HFFc6 (cell line): ENCODE measurements around the gene JUP. TPM values are rescaled to one million over a fixed set of nuclear protein-coding genes. Genes with fewer than 3 reads are reported as not detected.

ENCODE experiments used
- DNase-seq: peaks from one replicate; pipeline ENCODE4 v3.0.0-alpha.2; 2018
- H3K27ac Mint-ChIP-seq: 2 replicates; pipeline ENCODE4 v1.8.0; 2020; ENCODE audit warnings: mild to moderate bottlenecking, mixed read lengths
- H3K27me3 Mint-ChIP-seq: 2 replicates; pipeline ENCODE4 v1.8.0; 2021; ENCODE audit warnings: mild to moderate bottlenecking, moderate library complexity, mixed read lengths; ENCODE audit not compliant: insufficient read depth
- H3K36me3 Mint-ChIP-seq: 2 replicates; pipeline ENCODE4 v1.8.0; 2021; ENCODE audit warnings: low read depth, mixed read lengths
- H3K4me1 Mint-ChIP-seq: 2 replicates; pipeline ENCODE4 v1.8.0; 2020; ENCODE audit warnings: low read depth, mixed read lengths
- H3K4me3 Mint-ChIP-seq: 2 replicates; pipeline ENCODE4 v1.8.0; 2020; ENCODE audit warnings: mild to moderate bottlenecking, moderate library complexity, mixed read lengths
- H3K9me3 Mint-ChIP-seq: 2 replicates; pipeline ENCODE4 v1.8.0; 2020; ENCODE audit warnings: mild to moderate bottlenecking, mixed read lengths
- total RNA-seq, 6 experiments: library from RNA; stranded (reverse); fragmentation: NEBNext Ultra II Directional; extraction: Animal tissue kit (Norgen Biotek cat#: 25700); gene quantifications; 2 replicates in 1 of 6; 3 replicates in 5 of 6; pipeline ENCODE4 v1.2.3, GENCODE V29; 2021
- TF ChIP-seq, protein P1 (sequence below): fragments of 200-600 bp; sonication (generic); IDR thresholded peaks from 2 replicates; pipeline ENCODE4 v1.5.0; 2021; ENCODE audit warnings: antibody characterized with exemption, mild to moderate bottlenecking

Gene JUP
- total RNA-seq, 6 experiments from 2014 or later, result 1.5 to 9.1 (median 1.9) TPM

DNA sequence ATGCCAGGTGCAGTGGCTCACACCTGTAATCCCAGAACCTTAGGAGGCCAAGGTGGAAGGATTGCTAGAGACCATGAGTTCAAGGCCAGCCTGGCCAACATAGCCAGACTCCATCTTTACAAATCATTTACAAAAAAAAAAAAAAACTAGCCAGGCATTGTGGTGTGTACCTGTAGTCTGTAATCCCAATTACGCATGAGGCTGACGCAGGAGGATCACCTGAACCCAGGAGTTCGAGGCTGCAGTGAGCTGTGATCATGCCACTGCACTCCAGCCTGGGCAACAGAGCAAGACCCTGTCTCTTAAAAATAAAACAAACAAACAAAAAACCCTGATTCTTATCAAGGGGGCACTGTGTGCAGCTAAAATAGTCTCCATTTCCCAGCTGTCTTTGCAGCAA, 35.2 kb downstream of the JUP start:
- no peaks in the 10 kb centered on the region for H3K4me1 Mint-ChIP-seq
- TF ChIP-seq, protein P1, sequence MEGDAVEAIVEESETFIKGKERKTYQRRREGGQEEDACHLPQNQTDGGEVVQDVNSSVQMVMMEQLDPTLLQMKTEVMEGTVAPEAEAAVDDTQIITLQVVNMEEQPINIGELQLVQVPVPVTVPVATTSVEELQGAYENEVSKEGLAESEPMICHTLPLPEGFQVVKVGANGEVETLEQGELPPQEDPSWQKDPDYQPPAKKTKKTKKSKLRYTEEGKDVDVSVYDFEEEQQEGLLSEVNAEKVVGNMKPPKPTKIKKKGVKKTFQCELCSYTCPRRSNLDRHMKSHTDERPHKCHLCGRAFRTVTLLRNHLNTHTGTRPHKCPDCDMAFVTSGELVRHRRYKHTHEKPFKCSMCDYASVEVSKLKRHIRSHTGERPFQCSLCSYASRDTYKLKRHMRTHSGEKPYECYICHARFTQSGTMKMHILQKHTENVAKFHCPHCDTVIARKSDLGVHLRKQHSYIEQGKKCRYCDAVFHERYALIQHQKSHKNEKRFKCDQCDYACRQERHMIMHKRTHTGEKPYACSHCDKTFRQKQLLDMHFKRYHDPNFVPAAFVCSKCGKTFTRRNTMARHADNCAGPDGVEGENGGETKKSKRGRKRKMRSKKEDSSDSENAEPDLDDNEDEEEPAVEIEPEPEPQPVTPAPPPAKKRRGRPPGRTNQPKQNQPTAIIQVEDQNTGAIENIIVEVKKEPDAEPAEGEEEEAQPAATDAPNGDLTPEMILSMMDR, result no peak
- no peak overlapping the region for H3K4me3 Mint-ChIP-seq
- no peaks in the 10 kb centered on the region for H3K36me3 Mint-ChIP-seq
- peaks cover 18% of the 10 kb centered on the region for H3K27me3 Mint-ChIP-seq
- no peak for DNase-seq
- H3K9me3 Mint-ChIP-seq, result no peaks in the 10 kb centered on the region
- no peak overlapping the region for H3K27ac Mint-ChIP-seq

DNA sequence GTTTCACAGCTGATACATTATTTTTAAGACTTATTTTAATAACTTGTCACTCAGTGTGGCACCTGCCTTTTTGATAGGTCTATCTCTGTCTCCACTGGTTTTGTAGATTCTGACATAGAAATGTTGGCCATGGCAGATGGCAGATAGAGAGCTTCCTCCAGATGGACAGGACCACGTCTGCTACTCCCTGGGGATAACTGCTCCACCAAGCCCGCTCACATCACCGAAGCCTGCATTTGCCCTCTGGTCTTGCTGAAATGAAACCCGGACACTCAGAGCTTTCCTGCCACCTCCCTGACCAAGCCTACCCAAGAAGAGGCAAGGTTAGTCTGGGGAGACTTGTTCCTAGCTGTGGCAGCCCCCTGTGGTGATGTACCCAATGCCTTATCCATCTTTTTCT, 35.6 kb downstream of the JUP start:
- H3K27ac Mint-ChIP-seq, result no peak overlapping the region
- H3K4me1 Mint-ChIP-seq, result no peaks in the 10 kb centered on the region
- H3K4me3 Mint-ChIP-seq, result no peak overlapping the region
- no peaks in the 10 kb centered on the region for H3K9me3 Mint-ChIP-seq
- TF ChIP-seq, protein P1, result no peak
- no peak for DNase-seq
- H3K36me3 Mint-ChIP-seq, result no peaks in the 10 kb centered on the region
- H3K27me3 Mint-ChIP-seq, result peaks cover 20% of the 10 kb centered on the region

DNA sequence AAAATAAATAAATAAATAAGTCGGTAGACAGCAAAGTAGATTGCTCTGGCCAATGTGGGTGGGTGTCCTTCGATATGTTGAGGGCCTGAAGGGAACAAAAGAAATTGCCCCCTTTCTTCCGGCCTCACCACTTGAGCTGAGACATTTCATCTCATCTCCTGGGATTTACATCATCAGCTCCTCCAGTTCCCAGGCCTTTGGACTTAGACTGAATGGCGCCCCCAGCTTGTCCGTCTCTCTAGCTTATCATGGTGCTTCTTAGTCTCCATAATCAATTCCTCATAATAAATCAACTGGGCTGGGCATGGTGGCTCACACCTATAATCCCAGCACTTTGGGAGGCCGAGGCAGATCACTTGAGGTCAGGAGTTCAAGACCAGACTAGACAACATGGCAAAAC, 38.2 kb downstream of the JUP start:
- H3K4me3 Mint-ChIP-seq, result no peak overlapping the region
- H3K4me1 Mint-ChIP-seq, result no peaks in the 10 kb centered on the region
- no peak overlapping the region for H3K27ac Mint-ChIP-seq
- no peak for DNase-seq
- H3K36me3 Mint-ChIP-seq, result no peaks in the 10 kb centered on the region
- peaks cover 20% of the 10 kb centered on the region for H3K27me3 Mint-ChIP-seq
- no peaks in the 10 kb centered on the region for H3K9me3 Mint-ChIP-seq
- TF ChIP-seq, protein P1, result no peak

DNA sequence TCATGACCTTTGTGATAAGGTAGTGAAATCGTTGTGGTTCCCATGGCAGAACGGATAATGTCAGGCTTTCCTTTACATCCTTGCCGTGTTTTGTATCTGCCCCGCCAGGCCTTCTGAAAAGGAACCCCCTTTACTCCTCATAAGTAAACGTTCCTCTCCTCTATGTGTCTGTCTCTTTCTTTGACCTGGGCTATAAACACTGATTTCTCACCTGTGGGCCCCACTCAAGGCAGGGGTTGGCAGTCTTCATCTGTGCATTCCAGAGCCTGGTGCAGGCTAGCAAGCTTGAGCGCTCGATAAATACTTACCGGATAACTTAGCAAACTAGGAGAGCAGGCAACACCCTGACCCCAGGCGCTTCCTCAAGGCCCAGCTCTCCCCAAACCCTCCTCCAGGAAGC, 44.8 kb downstream of the JUP start:
- H3K4me3 Mint-ChIP-seq, result no peak overlapping the region
- no peak for DNase-seq
- H3K27ac Mint-ChIP-seq, result no peak overlapping the region

DNA sequence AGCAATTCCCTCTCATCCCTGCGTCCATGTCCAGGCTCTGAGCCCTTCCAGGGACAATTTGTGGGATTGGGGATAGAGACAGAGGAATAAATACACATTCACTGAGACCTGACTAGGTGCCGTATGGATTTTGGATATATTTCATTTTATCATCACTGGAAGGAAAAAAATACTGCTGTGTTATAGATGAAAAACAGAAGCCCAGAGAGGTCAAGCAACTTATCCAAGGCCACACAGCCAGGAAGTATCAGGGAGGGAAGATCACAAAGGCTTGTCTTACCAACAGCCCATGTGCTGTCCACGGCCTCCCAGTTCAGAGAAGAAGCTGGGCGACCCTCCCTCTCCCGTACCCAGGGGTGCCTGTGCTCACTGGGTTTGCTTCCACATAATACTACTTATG, 46.0 kb downstream of the JUP start:
- peaks cover 19% of the 10 kb centered on the region for H3K4me1 Mint-ChIP-seq
- H3K36me3 Mint-ChIP-seq, result no peaks in the 10 kb centered on the region
- TF ChIP-seq, protein P1, result no peak
- H3K9me3 Mint-ChIP-seq, result no peaks in the 10 kb centered on the region
- DNase-seq, result no peak
- H3K27me3 Mint-ChIP-seq, result peaks cover 25% of the 10 kb centered on the region
- H3K27ac Mint-ChIP-seq, result no peak overlapping the region
- no peak overlapping the region for H3K4me3 Mint-ChIP-seq

More for the DNA sequence above, 44.8 kb downstream of the JUP start:
- no peaks in the 10 kb centered on the region for H3K36me3 Mint-ChIP-seq
- TF ChIP-seq, protein P1, result no peak
- H3K9me3 Mint-ChIP-seq, result no peaks in the 10 kb centered on the region
- peaks cover 19% of the 10 kb centered on the region for H3K27me3 Mint-ChIP-seq
- peaks cover 19% of the 10 kb centered on the region for H3K4me1 Mint-ChIP-seq
